GM18499 (cell line): Measurements from ENCODE around the gene MAGEB3.
"Not testable (repeated sequence)": the region's sequence is repeated elsewhere in the genome, so short reads cannot be mapped to it uniquely, and the experiment has no call there.

Experiments
- ATAC-seq: cut with Tn5 transposase; IDR thresholded peaks from one replicate; pipeline ENCODE4 v1.9.1; 2021; ENCODE audit warnings: moderate number of reproducible peaks; ENCODE audit not compliant: insufficient read depth, unreplicated experiment

The MAGEB3 gene, protein sequence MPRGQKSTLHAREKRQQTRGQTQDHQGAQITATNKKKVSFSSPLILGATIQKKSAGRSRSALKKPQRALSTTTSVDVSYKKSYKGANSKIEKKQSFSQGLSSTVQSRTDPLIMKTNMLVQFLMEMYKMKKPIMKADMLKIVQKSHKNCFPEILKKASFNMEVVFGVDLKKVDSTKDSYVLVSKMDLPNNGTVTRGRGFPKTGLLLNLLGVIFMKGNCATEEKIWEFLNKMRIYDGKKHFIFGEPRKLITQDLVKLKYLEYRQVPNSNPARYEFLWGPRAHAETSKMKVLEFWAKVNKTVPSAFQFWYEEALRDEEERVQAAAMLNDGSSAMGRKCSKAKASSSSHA

DNA sequence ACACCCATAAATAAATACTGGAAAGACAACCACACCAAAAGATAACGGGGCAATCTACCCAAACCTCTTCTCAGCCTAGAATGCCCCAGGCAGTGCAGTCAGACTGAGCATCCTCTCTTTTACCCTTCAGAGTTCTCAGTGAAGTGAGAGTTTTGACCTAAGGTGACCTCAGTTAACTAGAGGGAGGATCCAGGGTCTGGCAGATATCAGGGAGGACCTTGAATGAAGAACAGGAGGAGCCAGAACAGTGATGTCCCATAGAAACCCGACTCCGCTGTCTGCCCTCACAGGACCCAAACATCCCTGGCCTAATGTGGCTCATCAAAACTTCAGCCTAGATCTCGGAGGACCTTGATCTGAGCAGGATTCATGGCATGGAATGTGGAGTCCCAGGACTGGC, at the start of gene MAGEB3:
TSS of gene MAGEB3 (plus strand) at position 263 of the 400 bp plus-strand sequence. CDS start 5,268 bp downstream, outside the sequence.
- no peak for ATAC-seq

DNA sequence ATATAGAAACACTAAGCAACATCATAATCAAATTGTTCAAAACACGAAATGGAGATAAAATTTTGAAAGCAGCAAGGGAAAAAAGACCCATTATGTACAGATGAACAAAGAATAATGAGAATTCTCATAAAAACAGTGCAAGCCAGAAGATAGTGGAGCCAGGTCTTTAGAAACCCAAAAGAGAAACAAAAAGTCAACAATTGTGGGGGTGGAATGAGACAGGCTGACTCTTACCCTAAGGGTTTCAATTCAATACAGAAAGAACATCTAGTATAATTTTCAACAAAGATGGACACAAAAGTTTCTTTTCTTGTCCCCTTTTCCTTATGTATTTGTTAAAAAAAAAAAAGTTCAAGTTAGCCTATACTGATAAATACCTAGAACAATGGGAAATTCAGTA, 49.1 kb upstream of the MAGEB3 start:
- no peak for ATAC-seq

DNA sequence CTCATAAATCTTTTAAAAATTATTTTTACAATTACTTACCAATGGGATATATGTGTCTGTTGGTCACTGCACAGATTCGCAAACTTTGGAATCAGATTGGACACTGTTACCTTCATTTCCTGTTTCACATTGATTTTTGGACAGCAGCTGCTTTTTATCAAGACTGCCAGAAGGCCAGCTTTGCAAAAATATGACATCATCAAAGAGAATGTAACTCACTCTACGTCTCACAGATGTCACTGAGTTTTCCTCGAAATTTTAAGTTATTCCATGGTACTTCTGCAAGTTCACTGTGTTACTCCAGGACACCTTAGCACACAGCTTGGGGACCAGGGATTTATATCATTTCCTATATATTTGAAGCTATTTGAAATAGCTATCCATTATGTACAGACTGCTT, 46.9 kb upstream of the MAGEB3 start:
- no peak for ATAC-seq

DNA sequence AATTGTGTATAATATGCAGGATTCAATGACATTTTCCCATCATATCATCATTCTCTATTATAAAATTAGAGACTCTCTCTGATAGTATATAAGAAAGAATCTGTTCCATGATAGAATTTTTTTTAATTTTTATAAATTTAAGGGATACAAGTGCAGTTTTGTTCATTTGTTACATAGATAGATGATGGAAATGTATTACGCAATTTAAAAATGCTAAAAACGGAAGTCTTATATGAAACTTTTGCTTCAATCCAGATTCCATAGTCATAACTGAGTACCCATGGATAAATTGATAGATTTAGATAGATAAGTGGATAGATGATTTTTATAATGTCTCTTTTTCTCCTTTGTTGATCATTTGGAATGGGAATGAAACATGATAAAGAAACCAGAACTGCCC, 40.0 kb upstream of the MAGEB3 start:
- ATAC-seq: no peak

DNA sequence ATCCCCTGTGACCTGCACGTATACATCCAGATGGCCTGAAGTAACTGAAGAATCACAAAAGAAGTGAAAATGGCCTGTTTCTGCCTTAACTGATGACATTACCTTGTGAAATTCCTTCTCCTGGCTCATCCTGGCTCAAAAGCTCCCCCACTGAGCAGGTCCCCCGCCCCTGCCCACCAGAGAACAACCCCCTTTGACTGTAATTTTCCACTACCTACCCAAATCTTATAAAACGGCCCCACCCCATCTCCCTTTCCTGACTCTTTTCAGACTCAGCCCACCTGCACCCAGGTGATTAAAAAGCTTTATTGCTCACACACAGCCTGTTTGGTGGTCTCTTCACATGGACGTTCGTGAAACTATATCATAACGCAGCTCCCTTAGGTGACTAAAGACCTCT, 36.5 kb upstream of the MAGEB3 start:
- ATAC-seq: not testable (repeated sequence)

DNA sequence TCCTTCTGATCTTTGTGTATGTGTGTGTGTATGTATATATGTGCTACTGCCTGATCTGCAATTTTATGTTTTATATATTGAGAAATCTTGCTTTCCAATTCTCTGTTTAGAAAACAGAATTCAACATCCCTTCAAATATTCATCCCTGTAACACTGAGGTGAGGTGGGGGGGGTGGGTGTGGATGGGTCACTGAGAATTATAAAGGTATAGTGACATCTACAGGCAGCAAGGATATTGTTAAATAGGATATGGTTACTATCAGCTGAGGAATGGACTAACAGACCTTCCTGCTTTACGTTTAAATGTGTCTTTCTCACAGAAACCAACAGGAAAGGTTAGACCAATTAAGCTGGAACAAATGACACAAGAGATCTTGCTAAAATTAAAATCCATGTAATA, 34.1 kb upstream of the MAGEB3 start:
- no peak for ATAC-seq

DNA sequence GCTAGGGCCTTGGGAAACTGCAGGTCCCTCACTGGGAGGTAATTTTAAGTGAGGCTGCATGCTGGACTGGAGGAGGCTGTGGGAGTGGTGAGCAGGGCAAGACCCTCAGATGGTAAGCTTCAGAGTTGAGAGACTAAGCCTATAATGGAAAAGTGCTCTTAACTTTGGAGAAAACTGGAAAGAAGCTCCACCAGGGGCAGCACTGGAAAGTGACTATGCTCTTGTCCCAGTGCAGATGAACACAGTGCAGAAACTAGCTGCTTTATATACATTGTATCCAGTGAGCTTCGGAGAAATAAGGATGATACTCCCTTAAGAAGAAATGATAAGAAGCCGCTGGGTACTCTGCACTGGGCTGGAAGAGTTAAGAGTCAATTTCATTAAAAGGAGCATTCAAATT, 18.3 kb upstream of the MAGEB3 start:
- no peak for ATAC-seq

DNA sequence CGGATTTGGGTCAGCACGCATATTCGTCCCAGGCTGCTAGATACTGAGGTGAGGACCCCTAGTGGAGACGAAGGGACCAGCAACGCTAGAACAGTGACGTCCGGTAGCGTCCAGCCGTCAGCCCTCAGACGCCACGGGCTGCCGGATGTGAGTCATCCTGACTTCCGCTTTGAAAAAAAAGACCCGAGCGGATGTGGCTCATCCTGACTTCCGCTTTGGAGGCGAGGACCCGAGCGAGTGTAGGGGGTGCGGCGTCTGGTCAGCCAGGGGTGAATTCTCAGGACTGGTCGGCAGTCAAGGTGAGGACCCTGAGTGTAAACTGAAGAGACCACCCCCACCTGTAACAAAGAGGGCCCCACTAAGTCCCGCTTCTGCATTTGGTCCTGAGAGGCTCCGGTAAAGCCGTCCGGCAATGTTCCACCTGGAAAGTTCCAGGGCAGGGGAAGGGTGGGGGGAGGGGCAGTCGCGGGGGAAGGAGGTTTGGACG, 15.1 kb upstream of the MAGEB3 start, which contains the start of gene MAGEB2:
TSS of gene MAGEB2 (plus strand) at position 207 of the 487 bp plus-strand sequence. CDS start 3,018 bp downstream, outside the sequence.
- ATAC-seq: no peak

DNA sequence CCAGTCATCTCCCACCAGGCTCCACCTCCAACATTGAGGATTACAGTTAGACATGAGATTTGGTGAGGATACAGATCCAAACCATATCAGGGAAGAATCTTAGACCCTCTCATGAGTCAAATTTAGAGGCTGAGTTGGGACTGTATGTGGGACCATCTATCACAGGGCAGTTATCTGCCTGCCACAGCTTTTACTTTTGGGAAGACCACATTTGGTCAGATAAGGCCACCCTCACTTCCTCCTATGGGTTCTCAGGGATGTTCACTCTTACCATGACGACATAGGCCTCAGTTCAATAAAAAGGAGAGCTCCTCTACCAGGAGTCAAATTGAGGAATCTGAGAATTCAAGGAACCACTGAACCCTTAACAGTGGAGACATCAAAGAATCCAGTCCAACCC, 13.0 kb upstream of the MAGEB3 start:
- ATAC-seq: no peak

DNA sequence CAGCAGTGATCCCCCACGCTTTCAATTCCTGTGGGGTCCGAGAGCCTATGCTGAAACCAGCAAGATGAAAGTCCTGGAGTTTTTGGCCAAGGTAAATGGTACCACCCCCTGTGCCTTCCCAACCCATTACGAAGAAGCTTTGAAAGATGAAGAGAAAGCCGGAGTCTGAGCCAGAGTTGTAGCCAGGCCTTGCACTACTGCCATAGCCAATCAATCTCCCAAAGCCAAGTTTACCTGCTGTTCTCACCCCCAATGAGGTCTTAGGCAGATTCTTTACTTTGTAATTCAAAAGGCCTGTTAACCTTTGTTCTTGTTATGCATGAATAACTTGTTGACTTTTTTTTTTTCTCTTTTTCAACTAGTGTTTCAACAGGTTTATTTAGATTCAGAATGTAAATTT, 11.1 kb upstream of the MAGEB3 start:
- ATAC-seq: no peak

DNA sequence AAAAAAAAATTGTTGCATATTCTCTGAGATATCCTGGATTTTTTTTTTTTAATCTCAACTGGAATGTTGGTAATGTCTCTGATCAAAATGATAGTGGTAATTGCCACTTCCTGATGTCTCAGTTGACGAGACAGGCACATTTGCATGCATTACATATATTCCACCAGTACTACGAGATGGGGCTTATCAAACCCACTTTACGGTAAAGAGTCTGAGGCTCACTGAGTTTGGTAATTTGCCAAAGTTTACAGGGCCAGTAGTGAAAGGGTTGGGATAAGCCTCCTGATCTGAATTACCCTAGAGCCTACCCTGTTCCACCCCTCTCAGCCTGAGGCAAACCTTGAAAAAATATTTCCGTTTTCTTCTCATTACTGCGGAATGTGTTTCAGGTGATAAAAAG, 9.8 kb upstream of the MAGEB3 start:
- ATAC-seq: no peak

DNA sequence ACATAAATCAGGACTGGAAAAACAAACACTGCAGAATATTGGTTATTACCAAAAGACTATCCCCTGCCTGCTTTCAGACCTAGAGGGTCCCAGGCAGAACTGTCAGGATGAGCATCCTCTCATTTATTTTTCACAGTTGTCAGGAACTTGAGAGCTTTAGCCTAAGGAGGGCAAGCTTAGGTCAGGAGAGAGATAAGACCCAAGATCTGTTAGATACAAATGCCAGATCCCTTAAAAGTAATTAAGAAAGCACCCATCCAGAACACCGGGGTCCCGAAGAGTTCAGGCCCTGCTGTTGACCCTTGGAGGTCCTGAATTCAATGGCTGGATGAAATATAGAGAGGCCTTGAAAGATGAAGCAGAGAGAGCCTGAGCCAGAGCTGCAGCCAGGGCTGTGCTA, 5.9 kb upstream of the MAGEB3 start:
- no peak for ATAC-seq

DNA sequence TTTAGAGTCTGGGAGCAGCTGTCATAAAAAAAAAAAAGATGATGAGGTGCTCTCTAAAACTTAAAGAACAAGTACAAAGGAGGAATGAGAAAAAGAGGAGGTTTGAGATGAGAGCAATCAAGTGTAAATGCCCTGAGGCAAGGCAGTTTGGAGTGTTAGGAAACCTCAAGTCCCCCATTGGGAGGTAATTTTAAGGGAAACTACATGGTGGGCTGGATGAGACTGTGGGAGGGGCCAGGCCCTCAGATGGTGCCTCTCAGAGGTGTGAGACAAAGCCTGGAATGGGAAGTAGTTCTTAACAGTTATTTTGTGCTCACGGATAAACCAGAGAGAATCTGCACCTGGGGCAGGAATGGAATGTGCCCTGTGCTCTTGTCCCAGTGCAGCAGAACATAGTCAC, 1.9 kb upstream of the MAGEB3 start:
- no peak for ATAC-seq

DNA sequence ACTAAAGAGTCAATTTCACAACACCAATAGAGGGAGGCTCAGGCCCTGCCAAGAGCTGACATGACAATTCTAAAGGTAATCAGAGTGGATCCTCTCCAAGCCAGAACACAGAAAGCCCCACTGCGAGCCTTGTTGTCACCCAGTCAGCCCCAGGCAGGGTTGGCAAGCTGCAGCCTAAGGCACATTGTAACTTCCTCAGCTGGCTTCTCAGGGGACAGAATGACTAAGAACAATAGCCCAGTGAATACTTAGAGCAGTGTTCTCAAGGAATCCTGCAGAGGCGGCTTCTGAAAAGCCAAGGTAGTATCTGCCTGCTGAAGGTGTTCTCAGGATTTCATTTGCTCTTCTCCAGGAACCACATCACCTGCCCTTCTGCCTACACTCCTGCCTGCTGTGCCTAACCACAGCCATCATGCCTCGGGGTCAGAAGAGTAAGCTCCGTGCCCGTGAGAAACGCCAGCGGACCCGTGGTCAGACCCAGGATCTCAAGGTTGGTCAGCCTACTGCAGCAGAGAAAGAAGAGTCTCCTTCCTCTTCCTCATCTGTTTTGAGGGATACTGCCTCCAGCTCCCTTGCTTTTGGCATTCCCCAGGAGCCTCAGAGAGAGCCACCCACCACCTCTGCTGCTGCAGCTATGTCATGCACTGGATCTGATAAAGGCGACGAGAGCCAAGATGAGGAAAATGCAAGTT, 11.4 kb downstream of the MAGEB3 start, which contains the start of gene MAGEB4:
TSS of gene MAGEB4 (plus strand) at position 277 of the 692 bp plus-strand sequence. CDS start at position 413, 136 bp downstream.
- ATAC-seq: no peak

DNA sequence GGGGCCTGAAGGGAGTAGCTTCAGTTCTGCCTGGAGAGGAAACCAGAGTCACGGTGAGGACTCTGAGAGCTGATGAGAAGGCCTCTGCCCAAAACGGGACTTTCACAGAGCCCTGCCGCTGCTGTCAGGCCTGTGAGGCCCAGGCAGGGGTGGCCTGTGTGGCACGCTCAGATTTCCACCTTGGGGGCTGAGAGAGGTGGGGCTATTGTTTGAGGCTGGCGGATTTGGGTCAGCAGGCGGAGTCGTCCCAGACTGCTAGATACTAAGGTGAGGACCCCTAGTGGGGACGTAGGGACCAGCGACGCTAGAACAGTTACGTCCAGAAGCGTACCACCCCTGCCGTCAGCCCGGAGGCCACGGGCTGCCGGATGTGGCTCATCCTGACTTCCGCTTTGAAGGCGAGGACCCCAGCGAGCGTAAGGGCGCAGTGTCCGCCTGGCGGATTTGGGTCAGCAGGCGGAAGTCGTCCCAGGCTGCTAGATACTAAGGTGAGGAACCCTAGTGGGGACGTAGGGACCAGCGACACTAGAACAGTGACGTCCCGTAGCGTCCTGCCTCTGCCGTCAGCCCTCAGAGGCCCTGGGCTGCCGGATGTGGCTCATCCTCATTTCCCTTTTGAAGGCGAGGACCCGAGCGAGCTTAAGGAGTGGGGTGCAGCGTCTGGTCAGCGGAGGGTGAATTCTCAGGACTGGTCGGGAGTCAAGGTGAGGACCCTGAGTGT, 16.5 kb downstream of the MAGEB3 start, which contains the start of gene MAGEB1:
TSS of gene MAGEB1 (plus strand) at position 378 of the 721 bp plus-strand sequence. CDS start 3,348 bp downstream, outside the sequence.
- ATAC-seq: no peak

DNA sequence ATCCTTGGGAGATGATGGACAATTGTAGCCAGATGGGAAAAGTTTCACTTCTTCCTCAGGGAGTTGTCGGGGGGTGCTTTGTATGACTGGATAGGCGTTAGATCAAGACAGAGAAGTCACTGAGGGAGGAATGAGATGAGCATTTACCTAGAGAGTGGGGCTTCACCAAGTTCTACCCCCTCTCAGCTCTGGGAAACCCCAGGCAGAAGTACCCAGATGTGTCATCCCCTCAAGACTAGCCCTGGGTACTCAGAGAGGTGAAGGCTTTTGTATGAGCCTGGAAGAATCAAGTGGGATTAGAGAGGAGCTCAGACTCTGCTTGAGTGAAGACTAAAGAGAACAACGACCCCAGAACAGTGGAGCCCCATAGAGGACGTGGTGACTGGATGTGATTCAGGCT, 18.4 kb downstream of the MAGEB3 start:
- ATAC-seq: peak; percentile 60

DNA sequence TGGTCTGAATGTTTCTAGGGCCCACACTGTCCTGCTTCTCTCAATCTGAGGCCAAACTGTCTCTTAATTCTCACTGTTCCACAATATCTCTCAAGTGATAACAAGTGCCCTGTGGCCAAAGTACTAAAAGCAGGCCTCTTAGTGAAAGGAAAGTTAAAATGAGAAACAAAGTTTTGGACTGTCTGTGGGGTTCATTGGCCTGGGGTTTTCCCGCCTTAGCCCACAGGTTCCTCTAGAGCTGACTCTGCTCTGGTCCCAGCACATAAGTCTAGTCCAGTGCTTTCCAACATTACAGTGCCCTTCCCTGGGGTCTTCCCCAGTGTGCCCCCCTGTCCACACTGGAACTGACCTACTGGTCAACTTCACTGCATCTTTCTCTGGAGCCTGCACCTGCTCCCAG, 22.8 kb downstream of the MAGEB3 start:
- peak; percentile 45 for ATAC-seq

DNA sequence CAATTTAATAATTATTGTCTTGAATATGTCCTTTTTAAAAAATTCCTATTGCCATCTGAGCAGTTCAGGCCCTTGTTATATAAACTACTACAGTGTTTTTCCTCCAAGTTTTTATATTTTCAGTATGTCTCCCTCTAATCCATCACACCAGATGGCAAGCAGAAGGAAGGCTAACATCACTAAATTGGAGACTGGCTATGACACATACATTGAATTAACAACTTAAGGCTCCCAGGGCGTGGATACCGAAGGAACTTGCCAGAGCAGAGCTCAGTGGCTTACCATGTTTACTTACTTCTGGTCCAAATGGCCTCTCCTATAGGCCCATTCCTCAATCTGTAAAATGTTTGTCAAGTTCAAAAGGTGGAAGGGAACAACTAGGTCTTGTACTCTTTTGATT, 29.5 kb downstream of the MAGEB3 start:
- no peak for ATAC-seq

DNA sequence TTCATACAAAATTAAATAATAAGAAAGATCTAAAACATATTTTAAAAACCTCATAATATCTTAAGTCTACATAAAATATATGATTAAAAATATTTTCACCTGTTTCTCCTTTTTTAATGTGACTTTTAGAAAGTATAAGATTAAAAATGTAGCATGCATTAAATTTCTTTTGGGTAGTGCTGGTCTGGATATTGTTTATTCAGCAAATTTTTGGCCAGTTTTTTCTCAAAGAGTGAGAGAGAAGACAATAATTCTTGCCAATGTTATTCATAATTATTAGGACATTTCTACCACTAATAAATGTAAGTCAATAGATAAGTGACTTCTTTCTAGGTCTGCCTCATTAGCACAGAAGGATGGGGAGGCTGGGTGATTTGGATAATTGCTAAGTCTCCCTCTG, 30.6 kb downstream of the MAGEB3 start:
- ATAC-seq: no peak

DNA sequence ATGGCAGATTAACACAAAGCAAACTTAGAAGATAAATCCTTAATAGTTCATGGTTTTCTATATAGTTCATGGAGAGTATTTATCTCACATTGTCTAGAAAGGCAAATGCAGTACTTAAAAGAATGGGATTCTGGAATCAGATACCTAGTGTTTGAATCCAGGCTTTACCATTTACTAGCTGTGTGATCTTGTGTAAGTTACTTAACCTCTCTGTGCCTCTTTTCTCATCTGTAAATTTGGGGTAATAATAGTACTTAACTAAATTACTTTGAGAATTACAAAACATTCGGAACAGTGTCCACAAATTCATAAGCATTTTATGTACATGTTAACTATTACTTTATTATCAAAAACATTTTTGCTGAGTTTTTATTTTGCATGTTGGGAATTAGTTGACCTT, 32.3 kb downstream of the MAGEB3 start:
- ATAC-seq: no peak

DNA sequence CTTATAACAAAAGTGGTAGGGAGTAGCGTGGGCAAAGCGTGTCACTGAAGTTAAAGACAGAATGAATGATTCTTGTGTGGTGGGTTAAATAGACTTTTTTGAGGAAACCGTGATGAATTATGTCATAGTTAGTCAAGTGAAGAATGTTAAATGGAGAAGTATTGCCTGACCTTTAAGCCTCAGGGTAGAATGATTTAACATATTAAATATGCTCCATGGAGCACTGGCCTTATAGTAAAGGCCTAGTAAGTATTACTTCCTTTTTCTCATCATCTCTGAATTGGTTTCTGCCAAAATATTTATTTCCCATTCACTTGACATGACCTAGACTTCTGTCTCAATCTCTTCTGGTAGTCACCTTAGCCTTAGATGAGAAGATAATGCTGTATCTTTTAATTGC, 40.2 kb downstream of the MAGEB3 start:
- no peak for ATAC-seq
